ENCODE data around the gene RANBP9.

RANBP9 gene

DNA sequence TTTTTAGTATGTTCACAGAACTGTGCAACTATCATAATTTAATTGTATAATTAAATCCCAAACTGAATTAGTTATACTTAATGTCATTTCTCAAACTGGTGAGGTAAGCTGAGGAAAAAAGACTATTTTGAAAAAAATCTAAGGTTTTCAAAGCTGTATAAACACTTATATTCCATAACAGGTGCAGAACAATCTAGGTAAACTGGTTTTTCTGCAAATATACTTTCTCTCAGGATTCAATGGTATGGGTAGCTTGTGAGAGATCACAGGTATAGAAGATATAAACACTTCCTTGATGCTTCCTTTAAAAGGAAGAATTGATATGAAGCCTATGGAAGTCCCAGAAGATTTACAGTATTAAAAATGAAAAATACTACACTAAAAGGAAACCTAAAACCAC, 62.8 kb downstream of the RANBP9 start:
- POLR2A ChIA-PET: no interaction called here
- H3K36me3 ChIP-seq (ENCODE audit: control insufficient read depth in 2 of 2, insufficient read depth in 1 of 2, low read length in 2 of 2): peaks cover 3 to 10% of the 10 kb centered on the region in 2 experiments; a peak in 2 of 3 replicates
- H3K27ac ChIP-seq (ENCODE audit: extremely low read depth, low read depth, low read length): no peak overlapping the region
- CTCF ChIA-PET: interaction anchor here (0.6 to 1.3 kb wide), 2 partner anchors 34 to 62 kb away, joined by 3 to 4 read pairs; partner anchors contain the start of gene NOL7
- H3K4me3 ChIP-seq (ENCODE audit: low read depth, low read length): no peak overlapping the region
- TF ChIP-seq ZNF600 (tag by site-specific recombination; IDR thresholded peaks at IDR 0.05): peak; percentile 61
- TF ChIP-seq, protein P1, sequence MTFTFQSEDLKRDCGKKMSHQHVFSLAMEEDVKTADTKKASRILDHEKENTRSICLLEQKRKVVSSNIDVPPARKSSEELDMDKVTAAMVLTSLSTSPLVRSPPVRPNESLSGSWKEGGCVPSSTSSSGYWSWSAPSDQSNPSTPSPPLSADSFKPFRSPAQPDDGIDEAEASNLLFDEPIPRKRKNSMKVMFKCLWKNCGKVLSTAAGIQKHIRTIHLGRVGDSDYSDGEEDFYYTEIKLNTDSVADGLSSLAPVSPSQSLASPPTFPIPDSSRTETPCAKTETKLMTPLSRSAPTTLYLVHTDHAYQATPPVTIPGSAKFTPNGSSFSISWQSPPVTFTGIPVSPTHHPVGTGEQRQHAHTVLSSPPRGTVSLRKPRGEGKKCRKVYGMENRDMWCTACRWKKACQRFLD (tag by site-specific recombination; IDR thresholded peaks at IDR 0.05): no peak
- H3K4me1 ChIP-seq (ENCODE audit: control insufficient read depth, insufficient read depth, low read length): peaks cover 6% of the 10 kb centered on the region; the same call in 1 of the 2 replicates
- H3K9me3 ChIP-seq (ENCODE audit: control insufficient read depth, insufficient read depth, low read depth, low read length): no peaks in the 10 kb centered on the region

DNA sequence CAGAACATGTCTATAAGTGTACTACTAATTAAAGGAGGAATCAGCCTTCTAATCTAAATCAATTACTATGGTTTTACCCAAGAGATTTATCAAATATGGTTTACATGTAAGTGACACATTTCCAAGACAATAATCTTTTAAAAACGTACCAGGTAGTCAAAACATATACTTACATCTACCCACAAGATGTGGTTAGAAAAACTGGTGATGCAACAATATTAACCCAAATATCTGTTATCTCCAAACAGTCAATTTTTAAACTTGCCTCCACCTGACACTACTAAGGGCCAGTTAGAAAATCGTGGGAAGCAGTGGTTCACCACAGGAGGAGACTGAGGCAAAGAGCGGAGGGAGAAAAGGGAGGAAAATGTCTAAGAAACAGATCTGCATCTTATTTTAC, 68.5 kb downstream of the RANBP9 start:
- TF ChIP-seq GLI2 (tag by site-specific recombination; IDR thresholded peaks at IDR 0.05; ENCODE audit: borderline replicate concordance, low read depth) (no peak), ZNF24 (tag by site-specific recombination; IDR thresholded peaks at IDR 0.05) (no peak), ZNF707 (tag by site-specific recombination; IDR thresholded peaks at IDR 0.05) (no peak), ZSCAN16 (tag by site-specific recombination; IDR thresholded peaks at IDR 0.05) (no peak), ZNF138 (tag by site-specific recombination; IDR thresholded peaks at IDR 0.05; ENCODE audit: borderline replicate concordance) (no peak), ZNF600 (tag by site-specific recombination; IDR thresholded peaks at IDR 0.05) (no peak), ZNF292 (tag by site-specific recombination; IDR thresholded peaks at IDR 0.05; ENCODE audit: borderline replicate concordance, low read depth) (no peak)
- peaks cover 15 to 30% of the 10 kb centered on the region in 2 experiments for H3K36me3 ChIP-seq (ENCODE audit: control insufficient read depth in 2 of 2, insufficient read depth in 1 of 2, low read length in 2 of 2)
- CTCF ChIA-PET: interaction anchor here (0.8 kb wide), 1 partner anchor 185 kb away, joined by 3 read pairs; no protein-coding TSS in a partner anchor

DNA sequence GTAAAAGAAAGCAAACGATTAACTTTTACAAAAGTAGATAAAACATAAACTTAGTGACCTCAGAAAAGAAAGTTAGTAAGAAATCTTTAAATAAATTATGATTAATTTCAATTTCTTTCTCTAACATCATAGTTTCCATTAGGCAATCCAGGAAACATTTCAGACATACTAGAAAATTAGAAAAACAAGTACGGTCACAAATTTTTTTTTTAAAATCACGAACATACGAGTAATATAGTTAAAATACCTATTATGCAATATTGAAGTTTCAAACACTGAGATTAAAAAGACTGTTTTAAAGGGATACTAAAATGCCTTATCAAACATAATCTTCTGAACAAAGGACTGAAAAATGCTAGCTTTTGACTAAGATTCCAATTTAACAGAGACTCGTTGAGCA, 70.3 kb downstream of the RANBP9 start:
- ChIA-PET CTCF (interaction anchor here (0.6 kb wide), 1 partner anchor 1280 kb away, joined by 3 read pairs; no protein-coding TSS in a partner anchor), POLR2A (no interaction called here)
- Histone ChIP-seq H3K27ac (ENCODE audit: extremely low read depth, low read depth, low read length) (no peak overlapping the region), H3K9me3 (ENCODE audit: control insufficient read depth, insufficient read depth, low read depth, low read length) (no peaks in the 10 kb centered on the region), H3K36me3 (ENCODE audit: control insufficient read depth in 2 of 2, insufficient read depth in 1 of 2, low read length in 2 of 2) (peaks cover 15 to 42% of the 10 kb centered on the region in 2 experiments), H3K4me3 (ENCODE audit: low read depth, low read length) (no peak overlapping the region), H3K4me1 (ENCODE audit: control insufficient read depth, insufficient read depth, low read length) (no peaks in the 10 kb centered on the region)
- TF ChIP-seq ZIC2 (tag by site-specific recombination; IDR thresholded peaks at IDR 0.05) (no peak), ZNF76 (tag by site-specific recombination; IDR thresholded peaks at IDR 0.05; ENCODE audit: borderline replicate concordance, low read depth) (no peak), ZNF548 (tag by site-specific recombination; IDR thresholded peaks at IDR 0.05) (no peak), GLI4 (tag by site-specific recombination; IDR thresholded peaks at IDR 0.05) (no peak), YY2 (tag by site-specific recombination; IDR thresholded peaks at IDR 0.05) (no peak), ZNF174 (tag by site-specific recombination; IDR thresholded peaks at IDR 0.05) (no peak), BCL11B (tag by site-specific recombination; IDR thresholded peaks at IDR 0.05; ENCODE audit: low read depth) (no peak), ZNF501 (tag by site-specific recombination; IDR thresholded peaks at IDR 0.05) (no peak), ZNF133 (tag by site-specific recombination; IDR thresholded peaks at IDR 0.05) (no peak)
- TF ChIP-seq, protein P2, sequence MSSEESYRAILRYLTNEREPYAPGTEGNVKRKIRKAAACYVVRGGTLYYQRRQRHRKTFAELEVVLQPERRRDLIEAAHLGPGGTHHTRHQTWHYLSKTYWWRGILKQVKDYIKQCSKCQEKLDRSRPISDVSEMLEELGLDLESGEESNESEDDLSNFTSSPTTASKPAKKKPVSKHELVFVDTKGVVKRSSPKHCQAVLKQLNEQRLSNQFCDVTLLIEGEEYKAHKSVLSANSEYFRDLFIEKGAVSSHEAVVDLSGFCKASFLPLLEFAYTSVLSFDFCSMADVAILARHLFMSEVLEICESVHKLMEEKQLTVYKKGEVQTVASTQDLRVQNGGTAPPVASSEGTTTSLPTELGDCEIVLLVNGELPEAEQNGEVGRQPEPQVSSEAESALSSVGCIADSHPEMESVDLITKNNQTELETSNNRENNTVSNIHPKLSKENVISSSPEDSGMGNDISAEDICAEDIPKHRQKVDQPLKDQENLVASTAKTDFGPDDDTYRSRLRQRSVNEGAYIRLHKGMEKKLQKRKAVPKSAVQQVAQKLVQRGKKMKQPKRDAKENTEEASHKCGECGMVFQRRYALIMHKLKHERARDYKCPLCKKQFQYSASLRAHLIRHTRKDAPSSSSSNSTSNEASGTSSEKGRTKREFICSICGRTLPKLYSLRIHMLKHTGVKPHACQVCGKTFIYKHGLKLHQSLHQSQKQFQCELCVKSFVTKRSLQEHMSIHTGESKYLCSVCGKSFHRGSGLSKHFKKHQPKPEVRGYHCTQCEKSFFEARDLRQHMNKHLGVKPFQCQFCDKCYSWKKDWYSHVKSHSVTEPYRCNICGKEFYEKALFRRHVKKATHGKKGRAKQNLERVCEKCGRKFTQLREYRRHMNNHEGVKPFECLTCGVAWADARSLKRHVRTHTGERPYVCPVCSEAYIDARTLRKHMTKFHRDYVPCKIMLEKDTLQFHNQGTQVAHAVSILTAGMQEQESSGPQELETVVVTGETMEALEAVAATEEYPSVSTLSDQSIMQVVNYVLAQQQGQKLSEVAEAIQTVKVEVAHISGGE (tag by site-specific recombination; conservative IDR thresholded peaks at IDR 0.05; ENCODE audit: low read depth): no peak
- TF ChIP-seq, protein P3, sequence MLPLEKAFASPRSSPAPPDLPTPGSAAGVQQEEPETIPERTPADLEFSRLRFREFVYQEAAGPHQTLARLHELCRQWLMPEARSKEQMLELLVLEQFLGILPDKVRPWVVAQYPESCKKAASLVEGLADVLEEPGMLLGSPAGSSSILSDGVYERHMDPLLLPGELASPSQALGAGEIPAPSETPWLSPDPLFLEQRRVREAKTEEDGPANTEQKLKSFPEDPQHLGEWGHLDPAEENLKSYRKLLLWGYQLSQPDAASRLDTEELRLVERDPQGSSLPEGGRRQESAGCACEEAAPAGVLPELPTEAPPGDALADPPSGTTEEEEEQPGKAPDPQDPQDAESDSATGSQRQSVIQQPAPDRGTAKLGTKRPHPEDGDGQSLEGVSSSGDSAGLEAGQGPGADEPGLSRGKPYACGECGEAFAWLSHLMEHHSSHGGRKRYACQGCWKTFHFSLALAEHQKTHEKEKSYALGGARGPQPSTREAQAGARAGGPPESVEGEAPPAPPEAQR (tag by site-specific recombination; IDR thresholded peaks at IDR 0.05): no peak
- TF ChIP-seq, protein P4, sequence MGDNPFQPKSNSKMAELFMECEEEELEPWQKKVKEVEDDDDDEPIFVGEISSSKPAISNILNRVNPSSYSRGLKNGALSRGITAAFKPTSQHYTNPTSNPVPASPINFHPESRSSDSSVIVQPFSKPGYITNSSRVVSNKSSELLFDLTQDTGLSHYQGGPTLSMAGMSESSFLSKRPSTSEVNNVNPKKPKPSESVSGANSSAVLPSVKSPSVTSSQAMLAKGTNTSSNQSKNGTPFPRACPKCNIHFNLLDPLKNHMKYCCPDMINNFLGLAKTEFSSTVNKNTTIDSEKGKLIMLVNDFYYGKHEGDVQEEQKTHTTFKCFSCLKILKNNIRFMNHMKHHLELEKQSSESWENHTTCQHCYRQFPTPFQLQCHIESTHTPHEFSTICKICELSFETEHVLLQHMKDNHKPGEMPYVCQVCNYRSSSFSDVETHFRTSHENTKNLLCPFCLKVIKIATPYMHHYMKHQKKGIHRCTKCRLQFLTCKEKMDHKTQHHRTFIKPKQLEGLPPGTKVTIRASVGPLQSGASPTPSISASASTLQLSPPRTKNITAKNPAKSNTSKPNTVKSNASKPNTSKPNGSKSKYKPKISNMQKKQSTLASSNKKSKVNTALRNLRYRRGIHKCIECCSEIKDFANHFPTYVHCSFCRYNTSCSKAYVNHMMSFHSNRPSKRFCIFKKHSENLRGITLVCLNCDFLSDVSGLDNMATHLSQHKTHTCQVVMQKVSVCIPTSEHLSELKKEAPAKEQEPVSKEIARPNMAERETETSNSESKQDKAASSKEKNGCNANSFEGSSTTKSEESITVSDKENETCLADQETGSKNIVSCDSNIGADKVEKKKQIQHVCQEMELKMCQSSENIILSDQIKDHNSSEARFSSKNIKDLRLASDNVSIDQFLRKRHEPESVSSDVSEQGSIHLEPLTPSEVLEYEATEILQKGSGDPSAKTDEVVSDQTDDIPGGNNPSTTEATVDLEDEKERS (tag by site-specific recombination; IDR thresholded peaks at IDR 0.05): no peak
- TF ChIP-seq, protein P5, sequence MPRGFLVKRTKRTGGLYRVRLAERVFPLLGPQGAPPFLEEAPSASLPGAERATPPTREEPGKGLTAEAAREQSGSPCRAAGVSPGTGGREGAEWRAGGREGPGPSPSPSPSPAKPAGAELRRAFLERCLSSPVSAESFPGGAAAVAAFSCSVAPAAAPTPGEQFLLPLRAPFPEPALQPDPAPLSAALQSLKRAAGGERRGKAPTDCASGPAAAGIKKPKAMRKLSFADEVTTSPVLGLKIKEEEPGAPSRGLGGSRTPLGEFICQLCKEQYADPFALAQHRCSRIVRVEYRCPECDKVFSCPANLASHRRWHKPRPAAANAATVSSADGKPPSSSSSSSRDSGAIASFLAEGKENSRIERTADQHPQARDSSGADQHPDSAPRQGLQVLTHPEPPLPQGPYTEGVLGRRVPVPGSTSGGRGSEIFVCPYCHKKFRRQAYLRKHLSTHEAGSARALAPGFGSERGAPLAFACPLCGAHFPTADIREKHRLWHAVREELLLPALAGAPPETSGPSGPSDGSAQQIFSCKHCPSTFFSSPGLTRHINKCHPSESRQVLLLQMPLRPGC (tag by site-specific recombination; IDR thresholded peaks at IDR 0.05): no peak

More for the DNA sequence above, 68.5 kb downstream of the RANBP9 start:
- Histone ChIP-seq H3K4me3 (ENCODE audit: low read depth, low read length) (no peak overlapping the region), H3K9me3 (ENCODE audit: control insufficient read depth, insufficient read depth, low read depth, low read length) (no peaks in the 10 kb centered on the region), H3K4me1 (ENCODE audit: control insufficient read depth, insufficient read depth, low read length) (no peaks in the 10 kb centered on the region), H3K27ac (ENCODE audit: extremely low read depth, low read depth, low read length) (no peak overlapping the region)
- POLR2A ChIA-PET: no interaction called here
